Activated effector memory CD4-positive, alpha-beta T cell treated with anti-CD3 and anti-CD28 coated beads, Interleukin-2, amount 50 U/mL, for 16 hours (primary cell): ENCODE data around the gene NLK.
"Not testable (repeated sequence)": the region's sequence is repeated elsewhere in the genome, so short reads cannot be mapped to it uniquely, and the experiment has no call there.

ENCODE experiments used
- DNase-seq: peaks from one replicate; pipeline ENCODE4 v3.0.0-alpha.2; 2020

Gene NLK

GRCh38 chr17:28042657-28042720 lies at the start of gene NLK:
NLK (plus strand) TSS chr17:28042677; CDS start chr17:28042874, 197 bp downstream.
- DNase-seq = no peak

DNA sequence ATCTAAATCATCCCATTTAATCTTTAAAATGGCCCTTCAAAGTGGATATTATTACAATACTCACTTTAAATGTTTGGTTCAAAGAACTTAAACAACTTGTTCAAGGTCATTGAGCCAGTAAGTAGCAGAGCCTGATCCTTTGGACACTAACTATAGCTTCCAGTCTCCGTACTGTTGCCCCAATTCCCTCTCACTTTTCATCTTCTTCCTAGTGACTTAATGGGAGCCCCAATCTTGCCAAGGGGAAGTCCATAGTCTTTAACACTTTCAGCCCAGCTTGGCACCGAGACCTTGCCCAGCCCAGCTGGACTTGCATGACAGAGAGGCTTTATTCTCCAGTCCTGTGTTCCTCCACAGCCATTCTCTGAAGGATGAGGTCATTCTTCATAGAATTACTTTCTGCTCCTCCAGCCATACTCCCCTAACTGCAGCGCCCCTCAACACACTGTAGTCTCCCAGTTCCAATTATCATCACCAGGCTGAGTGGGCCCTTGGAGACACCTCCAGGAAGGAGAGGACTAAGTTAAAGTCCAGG lies 49.2 kb upstream of the NLK start:
- no peak for DNase-seq

DNA sequence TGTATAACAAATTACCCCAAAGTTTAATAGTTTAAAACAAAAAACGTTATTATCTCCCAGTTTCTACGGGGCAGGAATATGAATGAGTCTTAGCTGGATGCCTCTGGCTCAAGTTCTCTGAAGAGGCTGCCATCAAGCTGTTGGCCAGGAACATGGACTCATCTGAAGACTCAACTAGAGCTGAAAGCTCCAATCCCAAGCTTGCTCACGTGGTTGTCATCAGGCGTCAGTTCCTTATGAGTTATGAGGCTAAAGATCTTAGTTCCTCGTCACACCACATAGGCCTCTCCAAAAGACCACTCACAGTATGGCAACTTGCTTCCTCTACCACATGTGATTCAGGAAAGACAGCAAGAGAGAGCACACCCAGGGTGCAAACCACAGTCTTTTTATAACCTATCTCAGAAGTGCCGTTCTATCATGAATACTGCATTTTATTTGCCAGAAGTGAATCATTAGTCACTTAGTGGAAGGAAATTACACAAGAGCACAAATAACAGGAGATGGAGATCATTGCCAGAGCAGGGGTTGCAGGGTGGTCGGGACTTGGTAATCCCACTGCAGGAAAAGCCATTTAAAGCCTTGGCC lies 48.7 kb upstream of the NLK start:
- DNase-seq = no peak

DNA sequence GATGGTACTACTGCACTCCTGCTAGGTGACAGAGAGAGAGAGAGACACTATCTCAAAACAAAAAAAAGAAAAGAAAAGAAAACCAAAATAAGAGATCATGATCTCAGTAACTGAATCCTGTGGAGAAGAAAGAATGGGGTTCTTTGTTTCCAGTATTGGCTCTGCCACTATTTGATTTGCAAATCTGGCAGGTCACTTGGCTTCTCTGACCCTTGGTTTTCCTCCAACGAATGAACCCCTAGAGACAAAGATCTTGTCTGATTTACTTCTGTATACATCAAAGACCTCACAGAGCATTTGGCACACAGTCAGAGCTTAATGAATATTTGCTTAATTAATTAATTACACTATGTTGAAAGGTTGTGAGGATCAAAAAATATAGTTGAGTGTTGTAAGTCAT lies 47.9 kb upstream of the NLK start:
- no peak for DNase-seq

- DNase-seq = no peak
These were observed 46.9 kb upstream of the NLK start for GRCh38 chr17:27995554-27995953.

DNA sequence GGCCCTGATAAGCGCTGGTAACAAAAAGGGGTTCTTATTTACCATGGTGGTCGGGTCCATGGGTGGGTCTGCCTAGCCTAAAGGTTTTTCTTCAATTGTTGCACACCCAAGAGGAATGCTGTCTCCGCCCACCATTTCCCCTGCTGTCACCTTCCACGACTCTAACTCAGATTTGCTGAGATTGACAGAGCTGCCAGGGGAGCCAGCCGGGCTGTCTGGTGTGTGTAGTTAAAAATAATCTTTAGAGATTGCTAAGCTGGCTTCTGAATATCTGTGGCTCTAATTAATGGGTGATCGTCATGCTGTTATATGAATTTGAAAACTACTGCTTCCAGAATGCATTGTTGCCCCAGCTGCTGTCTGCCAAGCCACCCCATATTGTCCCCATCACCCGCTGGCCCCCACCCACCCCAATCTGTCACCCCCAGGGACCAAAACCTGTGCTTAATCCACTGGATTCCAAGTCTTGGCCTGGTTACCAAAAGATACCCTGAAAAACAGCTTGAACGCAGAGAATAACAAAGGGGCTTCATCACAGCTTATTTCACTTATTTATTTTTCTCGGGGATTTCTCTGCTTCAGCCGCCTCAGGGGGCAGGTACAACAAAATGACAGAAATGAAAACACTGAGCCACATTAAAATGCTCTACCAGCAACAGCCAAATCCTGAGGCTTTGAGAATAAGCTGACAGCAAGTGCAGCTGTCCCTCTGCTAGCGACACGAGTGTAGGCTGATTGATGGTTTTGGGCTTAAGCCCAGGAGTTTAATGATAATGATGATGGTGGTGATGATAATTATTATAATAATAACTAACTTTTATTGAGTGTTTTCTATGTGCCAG lies 46.1 kb upstream of the NLK start:
- no peak for DNase-seq

DNA sequence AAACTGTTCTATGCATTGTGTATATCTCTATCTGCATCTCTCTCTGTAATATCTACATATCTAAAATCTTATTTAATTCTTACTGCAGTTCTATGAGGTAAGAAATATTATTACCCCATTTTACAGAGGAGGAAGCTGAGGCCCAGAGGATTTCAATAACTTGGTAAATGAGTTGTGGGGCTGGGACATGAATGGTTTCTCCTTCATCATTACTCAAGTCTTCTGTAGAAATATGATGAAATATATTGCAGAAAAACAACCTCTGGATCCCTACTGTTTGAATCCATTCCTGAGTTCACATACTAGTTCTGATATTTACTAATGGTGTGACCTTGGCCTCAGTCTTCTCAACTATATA lies 45.5 kb upstream of the NLK start:
- DNase-seq = no peak

DNA sequence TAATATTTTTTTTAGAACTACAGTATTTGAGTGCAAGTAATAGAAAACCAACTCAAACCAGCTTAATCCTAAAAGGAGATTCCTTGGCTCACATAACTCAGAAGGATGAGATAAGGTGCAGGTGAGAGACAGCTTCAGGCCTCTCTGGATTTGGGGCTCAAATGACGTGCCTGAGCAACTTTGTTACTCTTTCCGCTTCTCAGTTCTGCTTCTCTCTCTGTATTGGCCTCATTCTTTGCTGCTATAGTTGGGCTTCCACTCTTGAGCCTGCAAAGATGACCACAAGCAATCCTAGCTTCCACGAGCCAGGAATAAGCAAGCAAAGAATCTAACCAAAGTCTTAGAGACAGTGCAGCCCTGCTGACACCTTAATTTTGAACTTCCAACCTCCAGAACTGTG lies 45.0 kb upstream of the NLK start:
- DNase-seq = no peak

DNA sequence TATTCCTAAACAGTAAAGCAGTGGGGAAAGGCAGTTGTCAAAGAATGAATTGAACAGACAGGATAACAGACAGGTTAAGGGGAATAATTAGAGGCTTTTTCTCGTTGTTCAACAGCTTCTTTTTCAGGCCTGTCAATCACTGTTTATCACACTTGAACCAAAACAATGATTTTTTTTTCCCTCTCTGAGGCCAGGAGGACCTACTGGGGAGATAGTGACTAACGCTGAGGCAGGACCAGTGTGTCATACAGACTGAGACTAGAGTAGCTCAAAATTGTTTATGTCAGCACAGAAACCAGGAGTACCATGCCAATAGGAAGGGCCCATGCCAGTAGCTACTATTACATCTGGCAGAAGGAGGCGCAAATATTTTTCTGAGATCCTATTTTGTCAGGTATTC lies 41.3 kb upstream of the NLK start:
- DNase-seq = no peak

- DNase-seq = no peak
These were observed 38.1 kb upstream of the NLK start for GRCh38 chr17:28004344-28004743.

DNA sequence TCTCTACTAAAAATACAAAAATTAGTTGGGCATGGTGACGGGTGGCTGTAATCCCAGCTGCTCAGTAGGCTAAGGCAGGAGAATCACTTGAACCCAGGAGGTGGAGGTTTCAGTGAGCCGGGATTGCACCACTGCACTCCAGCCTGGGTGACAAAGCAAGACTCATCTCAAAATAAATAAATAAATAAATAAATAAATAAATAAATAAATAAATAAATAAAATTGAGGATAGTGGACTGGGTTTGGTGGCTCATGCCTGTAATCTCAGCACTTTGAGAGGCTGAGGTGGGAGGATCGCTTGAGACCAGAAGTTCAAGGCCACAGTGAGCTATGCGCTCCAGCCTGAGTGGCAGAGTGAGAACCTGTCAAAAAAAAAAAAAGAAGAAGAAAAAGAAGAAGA lies 34.6 kb upstream of the NLK start:
- DNase-seq = not testable (repeated sequence)

DNA sequence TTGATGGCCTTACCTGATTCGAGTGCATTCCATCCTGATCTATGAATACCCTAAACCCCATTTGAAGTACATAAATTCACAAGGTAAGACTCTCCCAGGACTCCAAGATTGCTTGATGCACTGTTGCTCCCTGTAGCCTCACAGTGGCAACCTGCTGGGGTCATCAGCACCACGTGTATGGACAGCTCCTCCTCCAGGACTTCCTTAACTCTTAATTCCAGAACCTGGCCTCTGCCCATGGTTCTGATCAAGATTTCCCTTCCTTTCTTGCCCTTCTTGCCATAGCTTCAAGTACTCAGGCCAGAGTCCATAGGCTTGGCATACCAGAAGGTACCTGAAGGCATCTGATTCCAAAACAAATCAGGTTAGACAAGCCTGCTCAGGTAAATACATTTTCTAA lies 34.0 kb upstream of the NLK start:
- no peak for DNase-seq

DNA sequence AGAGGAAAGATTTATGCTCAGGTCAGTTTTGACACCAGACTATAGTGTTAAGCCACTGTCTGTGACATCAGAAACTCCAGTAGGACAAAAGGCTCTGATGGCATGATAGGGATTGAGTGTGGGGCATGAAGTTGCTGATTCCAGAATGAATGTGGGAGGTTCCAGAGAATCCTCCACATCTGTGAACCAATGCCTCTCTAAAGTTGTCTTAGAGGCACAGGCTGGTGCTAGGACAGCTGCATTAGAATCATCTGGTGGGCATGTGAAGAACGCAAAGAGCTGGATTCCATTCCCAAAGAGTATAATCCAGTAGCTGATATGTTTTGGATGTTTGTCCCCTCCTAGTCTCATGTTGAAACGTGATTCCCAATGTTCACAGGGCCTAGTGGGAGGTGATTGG lies 32.1 kb upstream of the NLK start:
- no peak for DNase-seq

DNA sequence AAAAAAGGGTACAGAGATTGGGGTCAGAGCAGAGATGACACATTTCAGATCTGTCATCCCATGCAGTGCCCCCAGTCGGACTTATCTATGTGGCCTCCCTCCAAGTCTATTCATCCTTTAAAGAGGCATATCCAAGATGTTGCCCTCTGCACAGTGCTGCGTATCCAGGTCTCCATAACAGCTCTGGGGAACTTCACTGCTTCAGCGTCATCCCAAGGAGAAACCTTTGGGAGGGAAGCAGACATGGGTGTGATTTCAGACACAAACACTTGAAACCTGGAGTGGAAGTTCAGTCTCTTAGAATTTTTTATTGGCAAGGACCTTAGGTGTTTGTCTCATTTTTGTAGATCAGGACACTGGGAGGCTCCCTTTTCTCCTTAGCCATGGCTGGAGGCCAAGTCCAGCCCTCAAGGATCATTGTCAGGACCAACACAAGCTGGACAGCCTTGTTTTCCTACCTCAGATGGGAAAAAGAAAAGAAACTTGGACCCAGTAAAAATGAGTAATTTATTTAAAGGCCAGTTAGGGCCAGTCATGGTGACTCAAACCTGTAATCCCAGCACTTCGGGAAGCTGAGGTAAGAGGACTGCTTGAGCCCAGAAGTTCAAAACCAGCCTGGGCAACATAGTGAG lies 23.9 kb upstream of the NLK start:
- no peak for DNase-seq

- DNase-seq = no peak
These were observed 22.0 kb upstream of the NLK start for GRCh38 chr17:28020515-28020914.

DNA sequence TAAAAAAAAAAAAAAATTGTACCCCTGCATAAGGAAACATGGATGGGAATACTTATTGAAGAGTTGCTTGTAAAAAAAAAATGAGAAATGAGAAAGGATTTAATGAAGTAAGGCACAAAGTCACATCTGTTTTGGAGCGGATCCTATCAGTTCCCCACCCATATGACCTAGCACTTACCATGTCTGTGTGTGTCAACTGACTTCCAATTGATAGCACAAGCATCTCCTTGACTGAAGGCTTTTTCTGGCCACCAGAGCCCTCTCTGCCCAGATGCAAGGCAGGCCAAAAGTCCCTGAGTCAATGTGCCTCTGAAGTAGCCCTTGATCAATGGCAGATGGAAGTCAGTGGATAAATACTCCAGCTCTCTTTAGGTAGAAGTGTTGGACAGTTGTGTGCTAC lies 13.4 kb upstream of the NLK start:
- no peak for DNase-seq

DNA sequence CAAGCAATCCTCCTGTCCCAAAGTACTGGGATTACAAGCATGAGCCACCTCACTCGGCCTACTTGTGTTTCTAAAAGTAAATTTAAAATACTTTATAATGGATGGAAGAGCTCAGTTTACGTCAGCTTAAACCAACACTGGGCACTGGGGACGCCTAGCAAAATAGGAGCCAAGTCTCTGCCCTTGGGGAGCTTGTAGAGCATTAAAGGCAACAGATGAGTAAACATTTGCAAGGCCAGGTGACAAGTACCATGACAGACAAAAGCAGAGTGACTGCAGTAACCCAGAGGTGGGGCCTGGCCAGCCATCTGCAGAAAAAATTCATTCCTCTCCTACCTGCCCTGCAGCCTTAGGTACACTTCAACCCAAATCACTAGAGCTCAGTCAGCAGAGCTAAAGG lies 12.1 kb upstream of the NLK start:
- DNase-seq = no peak

GRCh38 chr17:28031174-28031573 lies 11.3 kb upstream of the NLK start:
- DNase-seq = no peak

DNA sequence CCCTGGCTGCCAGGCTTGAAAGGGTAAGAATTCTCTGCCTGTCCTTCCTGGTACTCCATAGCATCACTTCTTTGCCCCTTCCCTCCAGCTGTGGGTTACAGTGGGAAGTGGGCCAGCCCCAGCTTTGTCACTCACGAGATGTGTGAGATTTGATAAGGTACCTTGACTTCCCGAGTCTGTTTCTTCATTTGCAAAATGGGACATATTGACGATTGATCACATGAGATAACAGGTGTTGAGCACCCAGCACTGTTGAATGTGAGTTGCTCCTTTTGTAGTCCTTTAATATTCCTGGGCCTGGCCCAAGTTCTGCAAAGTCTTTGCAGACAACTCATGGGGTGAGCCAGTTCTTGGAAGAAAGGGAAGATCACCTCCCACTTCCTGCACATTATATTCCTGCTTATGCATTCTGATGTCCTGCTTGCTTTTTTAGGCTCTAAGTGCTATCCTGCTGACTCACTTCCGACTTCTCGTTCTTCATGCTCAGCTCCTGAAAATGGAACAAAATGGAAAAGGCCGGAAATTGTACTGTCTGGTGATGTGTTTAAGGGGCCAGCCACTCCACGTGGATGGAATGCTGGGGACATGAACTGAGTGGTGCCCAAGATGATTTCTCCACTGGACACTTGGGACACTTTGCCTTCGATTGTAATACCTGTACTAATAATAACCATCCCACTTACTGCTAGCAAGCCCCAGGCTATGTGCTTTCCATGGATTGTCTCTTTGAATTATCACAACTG lies 8.3 kb upstream of the NLK start:
- DNase-seq = no peak

GRCh38 chr17:28035452-28035851 lies 7.0 kb upstream of the NLK start:
- not testable (repeated sequence) for DNase-seq

DNA sequence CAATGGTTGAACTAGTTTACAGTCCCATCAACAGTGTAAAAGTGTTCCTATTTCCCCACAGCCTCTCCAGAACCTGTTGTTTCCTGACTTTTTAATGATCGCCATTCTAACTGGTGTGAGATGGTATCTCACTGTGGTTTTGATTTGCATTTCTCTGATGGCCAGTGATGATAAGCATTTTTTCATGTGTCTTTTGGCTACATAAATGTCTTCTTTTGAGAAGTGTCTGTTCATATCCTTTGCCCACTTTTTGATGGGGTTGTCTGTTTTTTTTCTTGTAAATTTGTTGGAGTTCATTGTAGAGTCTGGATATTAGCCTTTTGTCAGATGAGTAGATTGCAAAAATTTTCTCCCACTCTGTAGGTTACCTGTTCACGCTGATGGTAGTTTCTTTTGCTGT lies 6.6 kb upstream of the NLK start:
- not testable (repeated sequence) for DNase-seq

DNA sequence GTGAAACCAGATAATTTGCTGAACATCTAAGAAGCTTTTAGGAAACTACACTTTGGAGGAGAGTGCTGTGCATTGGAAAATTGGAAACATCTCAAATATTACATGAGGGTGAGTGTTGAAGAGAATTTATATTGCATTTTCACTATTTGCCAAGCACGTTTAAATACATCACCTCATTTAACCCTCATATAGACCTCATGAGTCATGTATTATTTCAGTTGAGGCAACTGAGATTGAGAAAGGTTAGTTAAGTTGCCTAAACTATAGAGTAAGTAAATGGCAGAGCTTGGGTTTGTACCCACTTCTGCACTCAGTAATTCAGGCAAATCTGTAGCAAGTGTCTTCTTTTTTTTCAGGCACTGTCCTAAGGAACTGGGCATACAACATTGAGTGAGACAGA lies 3.7 kb upstream of the NLK start:
- DNase-seq = no peak

DNA sequence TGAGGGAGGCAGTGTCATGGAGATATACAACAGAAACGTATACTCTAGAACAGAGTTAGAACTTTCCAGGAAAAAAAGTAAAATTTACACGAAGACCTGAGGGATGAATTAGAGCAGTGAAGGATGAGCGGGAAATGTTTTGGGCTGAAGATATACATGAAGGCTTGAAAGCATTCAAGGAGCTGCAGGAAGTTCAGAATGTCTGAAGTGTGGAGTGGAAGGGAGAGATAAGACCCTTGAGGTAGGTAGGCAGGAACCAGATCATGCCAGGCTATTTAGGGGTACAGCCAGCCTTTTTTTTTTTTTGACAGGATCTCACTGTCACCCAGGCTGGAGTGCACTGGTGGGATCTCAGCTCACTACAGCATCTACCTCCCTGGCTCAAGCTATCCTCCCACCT lies 3.2 kb upstream of the NLK start:
- DNase-seq = no peak

DNA sequence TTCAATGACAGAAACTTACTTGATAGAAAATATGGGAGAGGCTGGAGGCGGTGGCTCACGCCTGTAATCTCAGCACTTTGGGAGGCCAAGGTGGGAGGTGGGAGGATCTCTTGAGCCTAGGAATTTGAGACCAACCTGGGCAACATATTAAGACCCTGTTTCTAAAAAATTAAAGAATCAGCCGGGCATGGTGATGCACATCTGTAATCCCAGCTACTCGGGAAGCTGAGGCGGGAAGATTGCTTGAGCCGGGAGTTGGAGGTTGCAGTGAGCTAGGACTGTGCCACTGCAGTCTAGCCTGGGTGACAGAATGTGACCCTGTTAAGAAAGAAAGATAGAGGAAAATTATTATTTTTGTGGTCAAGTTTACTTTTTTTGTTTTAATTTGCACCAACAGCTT lies 2.1 kb upstream of the NLK start:
- no peak for DNase-seq
